ENCODE results near the gene YWHAG.
A peak's percentile ranks its signal among the peaks of the same experiment; 100 is the strongest.
"Not testable (repeated sequence)": the region's sequence is repeated elsewhere in the genome, so short reads cannot be mapped to it uniquely, and the experiment has no call there.

YWHAG gene

GRCh38 chr7:76346778-76347177, 12.0 kb downstream of the YWHAG start:
- no peak for DNase-seq

- no peak for DNase-seq
These were observed 12.7 kb downstream of the YWHAG start for GRCh38 chr7:76346097-76346496.

GRCh38 chr7:76343931-76344321, 14.9 kb downstream of the YWHAG start:
- DNase-seq: no peak

GRCh38 chr7:76343294-76343930, 15.4 kb downstream of the YWHAG start:
- no peak for DNase-seq

GRCh38 chr7:76342222-76342621, 16.6 kb downstream of the YWHAG start:
- no peak for DNase-seq

GRCh38 chr7:76340617-76341131, 18.1 kb downstream of the YWHAG start:
- DNase-seq: peak in 1 of 5 experiments; percentile 39

GRCh38 chr7:76338298-76339084, 20.3 kb downstream of the YWHAG start:
- DNase-seq: no peak

- DNase-seq: no peak
These were observed 21.6 kb downstream of the YWHAG start for GRCh38 chr7:76337147-76337546.

GRCh38 chr7:76336094-76336493, 22.7 kb downstream of the YWHAG start:
- no peak for DNase-seq

GRCh38 chr7:76335417-76335816, 23.4 kb downstream of the YWHAG start:
- DNase-seq: not testable (repeated sequence)

GRCh38 chr7:76334320-76334967, 24.3 kb downstream of the YWHAG start:
- DNase-seq: no peak

GRCh38 chr7:76333511-76334101, 25.2 kb downstream of the YWHAG start:
- DNase-seq: no peak

- DNase-seq: no peak
These were observed 26.7 kb downstream of the YWHAG start for GRCh38 chr7:76332078-76332477.

- no peak for DNase-seq
These were observed 28.1 kb downstream of the YWHAG start for GRCh38 chr7:76330673-76331072.

- DNase-seq: no peak
These were observed 28.5 kb downstream of the YWHAG start for GRCh38 chr7:76330261-76330660.

GRCh38 chr7:76329479-76329878, 29.3 kb downstream of the YWHAG start:
- no peak for DNase-seq

GRCh38 chr7:76328389-76328788, 30.4 kb downstream of the YWHAG start:
- DNase-seq: no peak

GRCh38 chr7:76327610-76328009, 31.2 kb downstream of the YWHAG start:
- DNase-seq: no peak

- DNase-seq: no peak
These were observed 32.1 kb downstream of the YWHAG start for GRCh38 chr7:76326646-76327233.

- no peak for DNase-seq
These were observed 33.0 kb downstream of the YWHAG start for GRCh38 chr7:76325811-76326210.

GRCh38 chr7:76325092-76325491, 33.7 kb downstream of the YWHAG start:
- DNase-seq: no peak

GRCh38 chr7:76318488-76319353, 40.1 kb downstream of the YWHAG start:
- DNase-seq: peak in 4 of 5 experiments; percentile 41 to 86 (median 54)

All from T-helper 2 cell (primary cell).